Measurements from ENCODE around the gene UBIAD1. TPM values are rescaled to one million over a fixed set of nuclear protein-coding genes. Genes with fewer than 3 reads are reported as not detected.
A peak's percentile ranks its signal among the peaks of the same experiment; 100 is the strongest.

Gene UBIAD1
- total and polyA plus RNA-seq, 2 of the 13 experiments (the other 11 are each of a cell fraction or from before 2014, with no cell fraction given) = 16.9 to 20.4 TPM

DNA sequence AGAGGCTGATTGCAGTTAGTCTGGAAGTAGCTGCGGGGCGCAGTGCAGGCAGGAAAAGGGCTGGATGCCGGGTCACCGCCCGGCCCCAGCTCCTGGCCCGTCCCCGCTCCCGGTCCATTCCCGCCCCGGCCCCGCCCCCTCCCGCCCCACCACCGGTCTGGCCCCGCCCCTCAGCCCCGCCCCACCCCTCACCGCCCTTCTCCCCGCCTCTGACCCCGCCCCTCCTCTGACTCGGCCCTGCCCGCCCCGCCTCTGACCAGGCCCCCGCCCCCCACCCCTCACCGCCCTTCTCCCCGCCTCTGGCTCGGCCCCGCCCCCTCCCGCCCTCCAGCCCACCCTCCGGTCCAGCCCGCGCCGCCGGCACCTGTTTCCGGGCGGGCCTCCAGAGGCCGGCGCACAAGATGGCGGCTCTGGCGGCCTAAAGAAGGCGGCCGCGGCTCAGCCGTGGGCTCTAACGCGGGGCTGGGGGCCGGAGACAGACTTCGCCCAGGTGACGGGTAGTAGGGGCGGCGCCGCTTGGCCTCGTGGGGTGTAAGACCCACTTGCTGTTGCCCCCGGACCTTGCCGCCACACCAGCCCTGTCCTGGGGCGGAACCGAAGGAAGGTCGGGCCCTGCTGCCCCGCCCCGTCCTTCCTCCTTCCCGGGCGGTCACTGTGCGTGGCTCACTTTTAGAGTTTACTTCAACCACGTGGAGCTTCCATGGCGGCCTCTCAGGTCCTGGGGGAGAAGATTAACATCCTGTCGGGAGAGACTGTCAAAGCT lies at the start of gene UBIAD1 (continued):
- TF ChIP-seq, protein P1, sequence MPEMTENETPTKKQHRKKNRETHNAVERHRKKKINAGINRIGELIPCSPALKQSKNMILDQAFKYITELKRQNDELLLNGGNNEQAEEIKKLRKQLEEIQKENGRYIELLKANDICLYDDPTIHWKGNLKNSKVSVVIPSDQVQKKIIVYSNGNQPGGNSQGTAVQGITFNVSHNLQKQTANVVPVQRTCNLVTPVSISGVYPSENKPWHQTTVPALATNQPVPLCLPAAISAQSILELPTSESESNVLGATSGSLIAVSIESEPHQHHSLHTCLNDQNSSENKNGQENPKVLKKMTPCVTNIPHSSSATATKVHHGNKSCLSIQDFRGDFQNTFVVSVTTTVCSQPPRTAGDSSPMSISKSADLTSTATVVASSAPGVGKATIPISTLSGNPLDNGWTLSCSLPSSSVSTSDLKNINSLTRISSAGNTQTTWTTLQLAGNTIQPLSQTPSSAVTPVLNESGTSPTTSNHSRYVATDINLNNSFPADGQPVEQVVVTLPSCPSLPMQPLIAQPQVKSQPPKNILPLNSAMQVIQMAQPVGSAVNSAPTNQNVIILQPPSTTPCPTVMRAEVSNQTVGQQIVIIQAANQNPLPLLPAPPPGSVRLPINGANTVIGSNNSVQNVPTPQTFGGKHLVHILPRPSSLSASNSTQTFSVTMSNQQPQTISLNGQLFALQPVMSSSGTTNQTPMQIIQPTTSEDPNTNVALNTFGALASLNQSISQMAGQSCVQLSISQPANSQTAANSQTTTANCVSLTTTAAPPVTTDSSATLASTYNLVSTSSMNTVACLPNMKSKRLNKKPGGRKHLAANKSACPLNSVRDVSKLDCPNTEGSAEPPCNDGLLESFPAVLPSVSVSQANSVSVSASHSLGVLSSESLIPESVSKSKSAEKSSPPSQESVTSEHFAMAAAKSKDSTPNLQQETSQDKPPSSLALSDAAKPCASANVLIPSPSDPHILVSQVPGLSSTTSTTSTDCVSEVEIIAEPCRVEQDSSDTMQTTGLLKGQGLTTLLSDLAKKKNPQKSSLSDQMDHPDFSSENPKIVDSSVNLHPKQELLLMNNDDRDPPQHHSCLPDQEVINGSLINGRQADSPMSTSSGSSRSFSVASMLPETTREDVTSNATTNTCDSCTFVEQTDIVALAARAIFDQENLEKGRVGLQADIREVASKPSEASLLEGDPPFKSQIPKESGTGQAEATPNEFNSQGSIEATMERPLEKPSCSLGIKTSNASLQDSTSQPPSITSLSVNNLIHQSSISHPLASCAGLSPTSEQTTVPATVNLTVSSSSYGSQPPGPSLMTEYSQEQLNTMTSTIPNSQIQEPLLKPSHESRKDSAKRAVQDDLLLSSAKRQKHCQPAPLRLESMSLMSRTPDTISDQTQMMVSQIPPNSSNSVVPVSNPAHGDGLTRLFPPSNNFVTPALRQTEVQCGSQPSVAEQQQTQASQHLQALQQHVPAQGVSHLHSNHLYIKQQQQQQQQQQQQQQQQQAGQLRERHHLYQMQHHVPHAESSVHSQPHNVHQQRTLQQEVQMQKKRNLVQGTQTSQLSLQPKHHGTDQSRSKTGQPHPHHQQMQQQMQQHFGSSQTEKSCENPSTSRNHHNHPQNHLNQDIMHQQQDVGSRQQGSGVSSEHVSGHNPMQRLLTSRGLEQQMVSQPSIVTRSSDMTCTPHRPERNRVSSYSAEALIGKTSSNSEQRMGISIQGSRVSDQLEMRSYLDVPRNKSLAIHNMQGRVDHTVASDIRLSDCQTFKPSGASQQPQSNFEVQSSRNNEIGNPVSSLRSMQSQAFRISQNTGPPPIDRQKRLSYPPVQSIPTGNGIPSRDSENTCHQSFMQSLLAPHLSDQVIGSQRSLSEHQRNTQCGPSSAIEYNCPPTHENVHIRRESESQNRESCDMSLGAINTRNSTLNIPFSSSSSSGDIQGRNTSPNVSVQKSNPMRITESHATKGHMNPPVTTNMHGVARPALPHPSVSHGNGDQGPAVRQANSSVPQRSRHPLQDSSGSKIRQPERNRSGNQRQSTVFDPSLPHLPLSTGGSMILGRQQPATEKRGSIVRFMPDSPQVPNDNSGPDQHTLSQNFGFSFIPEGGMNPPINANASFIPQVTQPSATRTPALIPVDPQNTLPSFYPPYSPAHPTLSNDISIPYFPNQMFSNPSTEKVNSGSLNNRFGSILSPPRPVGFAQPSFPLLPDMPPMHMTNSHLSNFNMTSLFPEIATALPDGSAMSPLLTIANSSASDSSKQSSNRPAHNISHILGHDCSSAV (CRISPR knock-in tag; IDR thresholded peaks at IDR 0.05; ENCODE audit: borderline replicate concordance) = no peak
- TF ChIP-seq ZNF512 (CRISPR knock-in tag; IDR thresholded peaks at IDR 0.05) = no peak
- 0 out of 2 replicates have a peak, but pooled peaks have one; percentile 64 for TF ChIP-seq NFATC3 (CRISPR knock-in tag; IDR thresholded peaks at IDR 0.05)
- TF ChIP-seq ZNF770 (CRISPR knock-in tag; IDR thresholded peaks at IDR 0.05) = peak; percentile 81
- TF ChIP-seq MLLT10 (CRISPR knock-in tag; IDR thresholded peaks at IDR 0.05) = no peak
- no peak for TF ChIP-seq TAF15 (IDR thresholded peaks at IDR 0.05; ENCODE audit: low read depth, low read length, poor library complexity, severe bottlenecking)
- peak; percentile 58; the same call in 1 of the 2 replicates for TF ChIP-seq ZMAT3 (CRISPR knock-in tag; conservative IDR thresholded peaks at IDR 0.05)
- TF ChIP-seq, protein P2, sequence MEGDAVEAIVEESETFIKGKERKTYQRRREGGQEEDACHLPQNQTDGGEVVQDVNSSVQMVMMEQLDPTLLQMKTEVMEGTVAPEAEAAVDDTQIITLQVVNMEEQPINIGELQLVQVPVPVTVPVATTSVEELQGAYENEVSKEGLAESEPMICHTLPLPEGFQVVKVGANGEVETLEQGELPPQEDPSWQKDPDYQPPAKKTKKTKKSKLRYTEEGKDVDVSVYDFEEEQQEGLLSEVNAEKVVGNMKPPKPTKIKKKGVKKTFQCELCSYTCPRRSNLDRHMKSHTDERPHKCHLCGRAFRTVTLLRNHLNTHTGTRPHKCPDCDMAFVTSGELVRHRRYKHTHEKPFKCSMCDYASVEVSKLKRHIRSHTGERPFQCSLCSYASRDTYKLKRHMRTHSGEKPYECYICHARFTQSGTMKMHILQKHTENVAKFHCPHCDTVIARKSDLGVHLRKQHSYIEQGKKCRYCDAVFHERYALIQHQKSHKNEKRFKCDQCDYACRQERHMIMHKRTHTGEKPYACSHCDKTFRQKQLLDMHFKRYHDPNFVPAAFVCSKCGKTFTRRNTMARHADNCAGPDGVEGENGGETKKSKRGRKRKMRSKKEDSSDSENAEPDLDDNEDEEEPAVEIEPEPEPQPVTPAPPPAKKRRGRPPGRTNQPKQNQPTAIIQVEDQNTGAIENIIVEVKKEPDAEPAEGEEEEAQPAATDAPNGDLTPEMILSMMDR (CRISPR knock-in tag; IDR thresholded peaks at IDR 0.05) = peak; percentile 43; the same call in 1 of the 2 replicates
- TF ChIP-seq KMT2B (CRISPR knock-in tag; IDR thresholded peaks at IDR 0.05) = peak; percentile 67
- peak; percentile 94 for TF ChIP-seq TOPORS (CRISPR knock-in tag; IDR thresholded peaks at IDR 0.05)
- TF ChIP-seq ZNF329 (CRISPR knock-in tag; IDR thresholded peaks at IDR 0.05; ENCODE audit: low read depth) = no peak
- TF ChIP-seq ZNF674 (CRISPR knock-in tag; IDR thresholded peaks at IDR 0.05; ENCODE audit: low read depth) = no peak
- peak; percentile 98 for TF ChIP-seq MXD4 (CRISPR knock-in tag; IDR thresholded peaks at IDR 0.05)
- 0 out of 2 replicates have a peak, but pooled peaks have one; percentile 64 for TF ChIP-seq TEAD2 (CRISPR knock-in tag; IDR thresholded peaks at IDR 0.05)
- no peak for TF ChIP-seq ZKSCAN1 (IDR thresholded peaks at IDR 0.05; ENCODE audit: low read length)
- no peak for TF ChIP-seq MATR3 (CRISPR knock-in tag; IDR thresholded peaks at IDR 0.05)

Data from HepG2 (cell line).